VCaP (cell line): Measurements from ENCODE around the gene CTIF.

ENCODE experiments used
- H3K27ac ChIP-seq: fragments of 450-650 bp; 2 replicates; pipeline ENCODE4 v1.5.1; 2017
- CTCF ChIP-seq: fragments of 450-650 bp; conservative IDR thresholded peaks from 2 replicates; pipeline ENCODE4 v1.5.1; 2017; ENCODE audit warnings: mild to moderate bottlenecking, moderate library complexity

CTIF gene

GRCh38 chr18:48694295-48694694 is 155.5 kb downstream of the CTIF start:
- no peak overlapping the region for H3K27ac ChIP-seq
- no peak for TF ChIP-seq CTCF

DNA sequence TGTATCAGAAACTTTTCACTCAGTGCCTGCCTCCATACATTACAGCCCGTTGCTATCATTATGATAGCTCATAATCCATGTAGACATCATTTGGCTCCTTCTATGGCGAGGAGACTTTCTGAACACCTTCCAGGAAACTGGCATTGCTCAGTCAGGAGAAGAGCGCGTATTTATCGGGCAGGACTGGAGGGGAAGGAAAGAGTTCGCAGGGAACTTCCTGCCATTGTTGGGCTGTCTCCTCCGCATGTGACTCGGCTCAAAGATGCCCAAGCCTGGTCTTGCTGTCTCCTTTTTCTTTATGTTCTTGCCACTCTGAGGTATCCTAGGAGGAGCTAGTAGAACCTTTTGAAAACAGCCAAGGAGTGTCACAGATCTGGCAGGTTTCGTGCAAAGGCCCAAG is 156.8 kb downstream of the CTIF start:
- no peak overlapping the region for H3K27ac ChIP-seq
- no peak for TF ChIP-seq CTCF

GRCh38 chr18:48696218-48696617 is 157.4 kb downstream of the CTIF start:
- no peak for TF ChIP-seq CTCF
- no peak overlapping the region for H3K27ac ChIP-seq

DNA sequence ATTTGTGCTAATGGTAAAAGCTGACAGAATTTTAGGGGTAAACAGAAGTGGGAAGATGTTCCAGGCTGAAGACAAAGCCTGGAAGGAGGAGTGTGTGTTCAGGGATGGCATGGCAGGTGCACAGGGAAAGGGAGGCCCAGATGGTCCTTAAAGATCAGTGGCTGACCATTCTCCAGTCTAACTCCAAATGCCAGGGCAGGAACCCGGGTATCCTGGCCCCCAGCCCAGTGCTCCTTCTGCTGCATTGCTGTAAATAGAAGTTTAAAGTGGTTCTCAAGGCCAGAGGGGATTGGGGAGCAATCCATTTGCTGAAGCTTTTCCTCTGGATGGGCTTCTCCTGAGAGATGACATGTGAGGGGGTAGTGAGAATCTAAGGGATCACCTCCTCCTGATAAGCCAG is 158.6 kb downstream of the CTIF start:
- TF ChIP-seq CTCF: no peak

DNA sequence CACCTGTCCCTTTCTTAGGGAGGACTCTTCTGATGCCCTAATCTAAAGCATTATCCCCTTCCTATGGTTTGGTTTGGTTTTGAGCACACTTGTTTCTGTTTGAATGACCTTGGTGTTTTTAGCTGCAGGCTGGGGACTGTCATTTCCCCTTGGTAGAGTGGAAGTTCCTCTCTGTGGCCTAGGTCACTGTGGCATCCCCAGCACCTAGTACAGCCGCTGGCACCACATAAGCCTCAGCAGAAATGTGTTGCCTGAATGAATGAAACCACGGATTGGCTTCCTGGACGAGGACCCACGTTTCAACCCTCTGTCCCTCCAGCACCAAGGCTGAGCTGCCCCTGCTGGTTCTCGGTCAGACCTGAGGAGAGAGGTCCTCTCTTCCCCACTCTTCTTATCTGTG is 159.9 kb downstream of the CTIF start:
- no peak overlapping the region for H3K27ac ChIP-seq
- no peak for TF ChIP-seq CTCF

More for the DNA sequence above, 158.6 kb downstream of the CTIF start:
- H3K27ac ChIP-seq: no peak overlapping the region

- no peak for TF ChIP-seq CTCF
- H3K27ac ChIP-seq: no peak overlapping the region
These were observed 160.9 kb downstream of the CTIF start for GRCh38 chr18:48699761-48700160.

- no peak overlapping the region for H3K27ac ChIP-seq
- TF ChIP-seq CTCF: no peak
These were observed 161.6 kb downstream of the CTIF start for GRCh38 chr18:48700446-48700845.
